PFSK-1 (cell line): Measurements from ENCODE around the gene VTCN1.

Experiments
- POLR2AphosphoS5 ChIP-seq: IDR thresholded peaks from 2 replicates; pipeline ENCODE4 v1.6.1; 2012; ENCODE audit warnings: low read depth, mild to moderate bottlenecking, control low read depth, low read length, moderate library complexity
- SIN3A ChIP-seq: IDR thresholded peaks from 2 replicates; pipeline ENCODE4 v1.6.1; 2012; ENCODE audit warnings: mild to moderate bottlenecking, low read length, moderate library complexity, borderline replicate concordance; ENCODE audit not compliant: insufficient read depth
- TF ChIP-seq, protein P1 (sequence below), 2 experiments: IDR thresholded peaks; 2 replicates each; pipeline versions ENCODE4 v1.6.1 to v1.8.0; 2011 to 2012; ENCODE audit warnings: low read depth in 2 of 2, low read length in 2 of 2, control low read depth in 1 of 2, inconsistent platforms in 1 of 2, mild to moderate bottlenecking in 1 of 2, moderate library complexity in 1 of 2; ENCODE audit not compliant: insufficient read depth in 1 of 2

DNA sequence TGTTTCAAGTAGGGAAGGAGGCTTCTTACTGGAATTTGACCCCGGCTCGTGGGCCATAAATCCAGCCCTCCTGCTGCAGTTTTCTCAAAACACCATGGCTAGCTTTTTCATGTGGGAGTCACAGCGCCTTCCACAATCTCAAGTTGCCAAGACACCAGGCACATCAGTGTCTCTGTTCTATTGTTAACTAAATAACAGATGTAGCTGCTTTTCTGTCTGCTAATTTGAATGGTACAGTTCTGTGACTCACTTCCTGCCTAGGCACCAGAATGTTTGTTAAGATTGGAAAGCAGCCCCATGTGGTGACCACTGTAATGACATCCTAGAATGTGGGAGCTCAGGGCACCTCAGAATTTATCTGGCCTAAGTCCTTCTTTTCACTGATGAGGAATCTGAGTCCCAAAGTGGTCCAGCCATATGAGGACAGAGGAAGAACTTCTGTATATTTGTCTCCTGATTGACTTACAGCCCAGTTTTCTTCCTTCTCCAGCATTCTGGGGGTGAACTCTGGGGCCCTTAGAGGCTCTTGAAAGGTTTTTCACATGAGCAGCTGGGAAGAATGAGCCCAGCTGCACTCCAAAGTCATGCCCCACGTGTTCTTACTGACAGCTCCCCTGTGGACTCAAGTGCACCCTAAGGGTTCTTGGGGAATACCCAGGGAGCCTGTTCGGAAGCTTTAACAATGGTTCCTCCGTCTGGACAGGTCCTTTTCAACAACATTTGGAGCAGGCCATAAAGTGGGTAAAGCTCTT, 116.7 kb downstream of the VTCN1 start:
- TF ChIP-seq SIN3A (no peak), POLR2AphosphoS5 (no peak)
- TF ChIP-seq, protein P1, sequence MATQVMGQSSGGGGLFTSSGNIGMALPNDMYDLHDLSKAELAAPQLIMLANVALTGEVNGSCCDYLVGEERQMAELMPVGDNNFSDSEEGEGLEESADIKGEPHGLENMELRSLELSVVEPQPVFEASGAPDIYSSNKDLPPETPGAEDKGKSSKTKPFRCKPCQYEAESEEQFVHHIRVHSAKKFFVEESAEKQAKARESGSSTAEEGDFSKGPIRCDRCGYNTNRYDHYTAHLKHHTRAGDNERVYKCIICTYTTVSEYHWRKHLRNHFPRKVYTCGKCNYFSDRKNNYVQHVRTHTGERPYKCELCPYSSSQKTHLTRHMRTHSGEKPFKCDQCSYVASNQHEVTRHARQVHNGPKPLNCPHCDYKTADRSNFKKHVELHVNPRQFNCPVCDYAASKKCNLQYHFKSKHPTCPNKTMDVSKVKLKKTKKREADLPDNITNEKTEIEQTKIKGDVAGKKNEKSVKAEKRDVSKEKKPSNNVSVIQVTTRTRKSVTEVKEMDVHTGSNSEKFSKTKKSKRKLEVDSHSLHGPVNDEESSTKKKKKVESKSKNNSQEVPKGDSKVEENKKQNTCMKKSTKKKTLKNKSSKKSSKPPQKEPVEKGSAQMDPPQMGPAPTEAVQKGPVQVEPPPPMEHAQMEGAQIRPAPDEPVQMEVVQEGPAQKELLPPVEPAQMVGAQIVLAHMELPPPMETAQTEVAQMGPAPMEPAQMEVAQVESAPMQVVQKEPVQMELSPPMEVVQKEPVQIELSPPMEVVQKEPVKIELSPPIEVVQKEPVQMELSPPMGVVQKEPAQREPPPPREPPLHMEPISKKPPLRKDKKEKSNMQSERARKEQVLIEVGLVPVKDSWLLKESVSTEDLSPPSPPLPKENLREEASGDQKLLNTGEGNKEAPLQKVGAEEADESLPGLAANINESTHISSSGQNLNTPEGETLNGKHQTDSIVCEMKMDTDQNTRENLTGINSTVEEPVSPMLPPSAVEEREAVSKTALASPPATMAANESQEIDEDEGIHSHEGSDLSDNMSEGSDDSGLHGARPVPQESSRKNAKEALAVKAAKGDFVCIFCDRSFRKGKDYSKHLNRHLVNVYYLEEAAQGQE (IDR thresholded peaks at IDR 0.05; ENCODE audit: insufficient read depth in 1 of 2, low read depth in 2 of 2, low read length in 2 of 2): no peak
